Naive B cell (primary cell): Measurements from ENCODE around the gene RWDD2A. TPM values are rescaled to one million over a fixed set of nuclear protein-coding genes. Genes with fewer than 3 reads are reported as not detected.
"Not testable (repeated sequence)": the region's sequence is repeated elsewhere in the genome, so short reads cannot be mapped to it uniquely, and the experiment has no call there.

Source experiments
- ATAC-seq, 2 donors: fragments of 150-1000 bp; cut with Tn5 transposase; 2 replicates each; pipeline ENCODE4 v1.10.0; 2021; ENCODE audit warnings: low read depth in 2 of 2, mild to moderate bottlenecking in 2 of 2, moderate library complexity in 2 of 2
- DNase-seq: peaks from one replicate; pipeline ENCODE4 v3.0.0; 2022
- H3K27ac Mint-ChIP-seq, 6 donors: one replicate each; pipeline ENCODE4 v1.8.0; 2020 to 2022; ENCODE audit warnings: mild to moderate bottlenecking in 6 of 6, mixed read lengths in 6 of 6, moderate library complexity in 5 of 6, inconsistent platforms in 2 of 6
- H3K27me3 Mint-ChIP-seq, 3 donors: one replicate each; pipeline ENCODE4 v1.8.0; 2021 to 2022; ENCODE audit warnings: mixed read lengths in 3 of 3, mild to moderate bottlenecking in 1 of 3
- H3K36me3 Mint-ChIP-seq, 2 donors: one replicate each; pipeline ENCODE4 v1.8.0; 2020 to 2022; ENCODE audit warnings: mixed read lengths in 2 of 2, inconsistent platforms in 1 of 2, mild to moderate bottlenecking in 1 of 2
- H3K4me1 Mint-ChIP-seq, 3 donors: one replicate each; pipeline ENCODE4 v1.8.0; 2020 to 2022; ENCODE audit warnings: mixed read lengths in 3 of 3, inconsistent platforms in 1 of 3, mild to moderate bottlenecking in 1 of 3, moderate library complexity in 1 of 3
- H3K4me3 Mint-ChIP-seq, 8 donors: one replicate each; pipeline ENCODE4 v1.8.0; 2020 to 2022; ENCODE audit warnings: mild to moderate bottlenecking in 8 of 8, mixed read lengths in 8 of 8, moderate library complexity in 8 of 8, inconsistent platforms in 2 of 8
- H3K9me3 Mint-ChIP-seq, 7 donors: one replicate each; pipeline ENCODE4 v1.8.0; 2020 to 2022; ENCODE audit warnings: mixed read lengths in 7 of 7, mild to moderate bottlenecking in 5 of 7, inconsistent platforms in 2 of 7, moderate library complexity in 1 of 7
- polyA plus RNA-seq, 6 donors: library from polyadenylated mRNA; unstranded; fragments of 300-500 nt; fragmentation: Illumina TruSeq; gene quantifications; one replicate each; pipeline ENCODE4 v1.2.3, GENCODE V29; 2021; ENCODE audit warnings: low read depth in 6 of 6

The RWDD2A gene
- polyA plus RNA-seq, 6 donors from 2014 or later, result 1.9 to 4.1 (median 2.5) TPM

DNA sequence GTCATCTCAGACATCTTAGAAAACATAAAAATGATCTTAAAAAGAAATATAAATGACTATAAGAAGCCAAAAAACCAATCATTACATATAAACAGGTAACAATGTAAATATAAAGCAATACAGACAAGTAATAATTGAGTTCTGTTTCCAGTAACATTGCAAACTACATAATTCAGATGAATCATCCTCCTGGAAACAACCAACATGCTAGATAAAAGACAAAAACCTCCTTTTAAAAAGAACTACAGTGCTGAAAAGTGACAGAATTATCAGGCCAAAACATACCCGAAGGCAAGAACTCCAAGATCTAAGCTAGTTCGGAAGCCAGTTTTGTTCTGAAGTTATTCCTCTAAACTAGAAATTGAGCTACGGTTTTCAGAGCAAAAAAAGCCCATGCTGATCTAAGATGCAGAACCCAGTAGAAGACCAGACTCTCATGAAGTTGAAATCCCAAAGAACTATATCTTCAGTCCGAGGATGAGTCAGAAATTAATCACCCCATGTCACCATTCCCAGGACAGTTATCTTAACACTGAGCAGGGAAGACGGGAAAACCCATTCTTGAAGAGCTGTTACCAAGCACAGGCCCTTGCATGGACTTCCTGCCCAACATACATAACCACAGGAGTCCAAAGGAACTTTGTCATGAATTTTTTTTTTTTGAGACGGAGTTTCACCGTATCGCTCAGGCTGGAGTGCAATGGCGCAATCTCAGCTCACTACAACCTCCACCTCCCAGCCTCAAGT, 9.9 kb upstream of the RWDD2A start:
- Mint-ChIP-seq H3K36me3 (peaks cover 20 to 26% of the 10 kb centered on the region in 2 donors), H3K4me1 (peaks cover 0 to 5% (median 0%) of the 10 kb centered on the region in 3 donors), H3K4me3 (no peak overlapping the region), H3K27ac (no peak overlapping the region), H3K9me3 (no peaks in the 10 kb centered on the region), H3K27me3 (no peaks in the 10 kb centered on the region)
- ATAC-seq (no peak), DNase-seq (no peak)

DNA sequence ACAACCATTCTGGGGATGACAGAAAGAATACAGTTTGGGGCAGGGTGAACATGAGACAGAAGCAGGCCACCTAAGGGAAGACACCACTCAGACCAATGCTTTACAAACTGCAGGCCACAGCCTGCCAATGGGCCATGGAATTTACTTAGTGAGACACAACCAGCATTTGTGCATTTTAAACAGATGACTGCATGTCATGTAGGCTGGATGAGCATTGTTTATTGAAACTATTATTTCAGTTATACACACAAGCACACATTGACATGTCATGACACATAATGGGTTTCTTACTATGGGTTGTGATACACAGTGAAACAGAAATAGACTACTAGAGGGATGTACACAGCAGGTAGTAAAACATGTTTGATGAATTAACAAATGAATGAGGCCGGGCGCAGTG, 8.1 kb upstream of the RWDD2A start:
- Mint-ChIP-seq H3K4me1 (peaks cover 0 to 5% (median 0%) of the 10 kb centered on the region in 3 donors), H3K4me3 (peak overlapping the region in 1 of 8 donors; percentile 13), H3K27me3 (no peaks in the 10 kb centered on the region), H3K36me3 (peaks cover 20 to 29% of the 10 kb centered on the region in 2 donors), H3K9me3 (no peaks in the 10 kb centered on the region), H3K27ac (no peak overlapping the region)
- ATAC-seq, result no peak
- DNase-seq, result no peak

DNA sequence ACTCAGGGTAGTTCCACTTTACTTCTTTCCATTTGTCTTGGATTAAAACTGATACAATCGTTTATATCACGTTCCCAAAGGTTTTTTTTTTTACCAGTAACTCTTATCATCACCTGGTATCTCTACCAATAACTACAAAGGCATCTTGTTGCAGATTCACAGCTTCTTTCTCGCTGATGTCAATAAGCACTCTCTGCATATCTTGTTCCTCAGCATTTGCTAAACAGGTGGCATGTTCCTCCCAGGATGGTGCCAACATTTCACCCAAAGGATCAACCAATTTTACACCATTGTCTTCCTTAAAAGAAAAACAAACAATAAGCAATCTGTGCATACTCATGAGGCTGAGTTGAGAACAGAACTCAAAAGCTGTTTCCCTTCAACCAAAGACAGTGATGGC, 4.7 kb upstream of the RWDD2A start:
- Mint-ChIP-seq H3K27ac (peak overlapping the region in 1 of 6 donors; percentile 47), H3K27me3 (no peaks in the 10 kb centered on the region), H3K4me3 (no peak overlapping the region), H3K4me1 (peaks cover 4 to 18% (median 17%) of the 10 kb centered on the region in 3 donors), H3K36me3 (peaks cover 20 to 24% of the 10 kb centered on the region in 2 donors), H3K9me3 (no peaks in the 10 kb centered on the region)
- DNase-seq (no peak), ATAC-seq (no peak)

DNA sequence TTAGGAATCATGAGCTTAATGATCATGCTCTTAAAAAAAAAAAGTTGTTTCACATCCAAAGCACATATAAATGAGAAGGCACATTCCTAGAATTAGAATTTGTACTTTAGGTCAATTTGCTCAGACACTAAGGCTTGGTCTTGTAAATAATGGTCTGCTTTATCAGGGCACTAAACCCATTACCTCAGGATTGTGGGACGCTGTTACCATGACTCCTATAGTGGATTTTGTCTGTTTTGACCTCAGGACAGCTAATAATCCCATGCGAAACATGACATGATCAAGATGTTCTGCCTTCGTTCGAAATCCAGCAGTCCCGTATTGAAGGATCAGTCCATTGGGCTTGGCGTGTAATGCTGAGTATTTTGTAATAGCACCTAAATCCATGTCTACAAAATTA, 2.5 kb upstream of the RWDD2A start:
- no peak for DNase-seq
- H3K4me3 Mint-ChIP-seq, result peak overlapping the region in 1 of 8 donors; percentile 94
- peak overlapping the region in 1 of 6 donors; percentile 41 for H3K27ac Mint-ChIP-seq
- H3K4me1 Mint-ChIP-seq, result peaks cover 11 to 27% (median 23%) of the 10 kb centered on the region in 3 donors
- ATAC-seq, result no peak
- peaks cover 8 to 9% of the 10 kb centered on the region in 2 donors for H3K36me3 Mint-ChIP-seq
- no peaks in the 10 kb centered on the region for H3K9me3 Mint-ChIP-seq
- no peaks in the 10 kb centered on the region for H3K27me3 Mint-ChIP-seq

DNA sequence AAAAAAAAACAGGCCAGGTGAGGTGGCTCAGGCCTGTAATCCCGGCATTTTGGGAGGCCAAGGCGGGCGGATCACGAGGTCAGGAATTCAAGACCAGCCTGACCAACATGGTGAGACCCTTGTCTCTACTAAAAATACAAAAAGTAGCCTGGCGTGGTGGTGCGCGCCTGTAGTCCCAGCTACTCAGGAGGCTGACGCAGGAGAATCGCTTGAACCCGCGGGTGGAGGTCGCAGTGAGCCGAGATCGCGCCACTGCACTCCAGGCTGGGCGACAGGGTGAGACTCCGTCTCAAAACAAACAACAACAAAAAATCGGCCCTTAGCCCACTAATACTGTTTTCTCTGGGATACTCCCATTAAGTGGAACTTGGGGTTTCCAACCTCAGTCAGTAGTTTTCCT, 1.2 kb upstream of the RWDD2A start:
- not testable (repeated sequence) for H3K36me3 Mint-ChIP-seq, H3K9me3 Mint-ChIP-seq, DNase-seq, ATAC-seq, H3K27me3 Mint-ChIP-seq
- H3K4me3 Mint-ChIP-seq, result peak overlapping the region in 7 of 8 donors; percentile 62 to 99 (median 98)
- H3K4me1 Mint-ChIP-seq, result peaks cover 11 to 38% (median 27%) of the 10 kb centered on the region in 3 donors
- H3K27ac Mint-ChIP-seq, result peak overlapping the region in 2 of 6 donors; percentile 96 to 97

DNA sequence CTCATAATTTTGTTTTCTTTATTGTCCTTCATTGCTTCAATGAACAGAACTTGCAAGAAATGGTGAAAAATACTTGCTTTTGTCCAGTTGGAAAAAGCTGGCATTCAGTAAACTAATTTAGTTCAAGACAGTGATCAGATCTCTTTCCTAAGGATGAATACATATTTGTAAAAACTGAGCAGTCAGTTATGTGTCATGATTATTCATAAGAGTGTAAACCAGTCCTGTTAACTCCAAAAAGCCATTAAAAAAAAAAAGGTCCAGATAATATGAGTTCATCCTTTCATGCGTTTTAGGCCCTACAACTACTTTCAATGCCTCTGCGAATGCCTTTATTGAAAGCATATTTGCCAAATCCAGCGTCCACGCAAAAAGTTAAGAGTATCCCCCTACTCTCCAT, 701 bp upstream of the RWDD2A start:
- Mint-ChIP-seq H3K27me3 (no peaks in the 10 kb centered on the region), H3K4me1 (peaks cover 11 to 40% (median 27%) of the 10 kb centered on the region in 3 donors)

DNA sequence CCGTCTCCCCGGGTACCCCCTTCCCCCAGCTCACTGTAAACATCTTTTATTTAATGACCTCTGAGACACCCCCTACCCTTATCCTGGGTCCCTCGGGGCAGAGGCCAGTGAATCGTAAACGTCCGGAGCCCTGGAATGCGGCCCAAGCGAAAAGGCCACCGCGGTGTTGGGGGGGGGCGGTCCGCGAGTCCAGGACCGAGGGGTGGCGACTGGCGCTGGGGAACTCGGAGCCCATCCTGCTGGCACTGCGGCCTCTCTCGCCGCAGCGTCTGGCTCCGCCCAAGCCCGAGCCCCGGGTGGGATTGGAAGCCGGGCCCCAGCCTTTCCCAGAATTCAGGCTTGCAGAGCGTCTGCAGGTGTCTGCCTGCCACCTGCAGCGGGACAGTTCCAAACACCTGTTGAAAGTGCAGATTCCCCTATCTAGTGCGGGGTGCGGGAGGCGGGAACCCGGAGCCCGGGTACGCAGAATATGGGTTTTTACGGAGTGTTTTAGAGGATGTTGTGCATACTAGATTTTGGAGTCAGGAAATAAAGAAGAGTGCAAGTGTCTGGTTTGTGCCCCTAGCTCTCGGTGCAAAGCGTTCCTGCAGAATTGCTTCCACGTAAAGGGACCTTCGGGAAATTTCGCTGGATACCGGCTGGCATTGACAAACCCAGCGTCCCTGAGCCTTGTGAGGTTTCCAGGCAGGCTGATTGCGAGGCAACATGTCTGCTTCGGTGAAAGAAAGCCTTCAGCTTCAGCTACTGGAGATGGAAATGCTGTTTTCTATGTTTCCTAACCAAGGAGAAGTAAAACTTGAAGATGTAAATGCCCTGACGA, 800 bp downstream of the RWDD2A start:
- DNase-seq (peak; percentile 16), ATAC-seq (no peak)
- Mint-ChIP-seq H3K4me3 (peak overlapping the region; percentile 83 to 99 (median 98)), H3K36me3 (peaks cover 0 to 4% of the 10 kb centered on the region in 2 donors), H3K27me3 (no peaks in the 10 kb centered on the region), H3K4me1 (peaks cover 11 to 41% (median 27%) of the 10 kb centered on the region in 3 donors), H3K27ac (peak overlapping the region in 4 of 6 donors; percentile 3 to 75 (median 25)), H3K9me3 (peaks cover 0 to 3% (median 0%) of the 10 kb centered on the region in 7 donors)

More for the DNA sequence above, 701 bp upstream of the RWDD2A start:
- Mint-ChIP-seq H3K9me3 (peaks cover 0 to 3% (median 0%) of the 10 kb centered on the region in 7 donors), H3K4me3 (peak overlapping the region; percentile 94 to 99 (median 98)), H3K27ac (peak overlapping the region; percentile 96 to 99 (median 98)), H3K36me3 (peaks cover 0 to 4% of the 10 kb centered on the region in 2 donors)
- DNase-seq (no peak), ATAC-seq (no peak)

DNA sequence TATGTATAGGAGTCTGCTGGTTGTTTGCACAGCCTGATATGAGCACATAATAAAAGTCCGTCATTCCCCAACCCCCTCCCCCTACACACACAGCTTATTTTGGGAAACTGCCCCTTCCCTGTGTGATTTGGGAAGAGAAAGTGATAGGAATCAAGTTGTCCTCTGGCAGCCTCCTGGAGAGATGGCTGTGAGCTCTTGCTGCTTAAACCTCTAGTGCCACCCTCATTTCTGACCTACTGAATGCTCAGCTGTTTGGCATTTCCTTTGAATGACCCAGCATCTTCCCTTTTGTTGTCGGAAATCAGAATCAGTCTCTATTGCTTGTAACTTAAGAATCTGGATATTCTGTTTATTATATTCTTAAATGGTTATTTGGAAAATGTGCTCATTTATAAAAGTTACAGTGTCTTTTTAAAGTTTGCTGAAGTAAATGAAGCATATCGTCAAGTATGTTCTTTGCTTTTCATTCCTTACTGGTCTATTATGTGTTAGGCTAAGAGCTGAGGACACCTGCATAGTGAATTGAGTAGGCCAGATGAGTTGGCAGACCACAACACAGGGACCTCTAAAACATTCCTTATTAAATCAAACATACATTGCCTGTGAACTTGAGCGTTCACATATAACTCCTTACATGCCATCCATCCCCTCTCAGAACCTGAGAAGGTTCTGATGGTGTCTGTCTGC, 5.5 kb downstream of the RWDD2A start:
- ATAC-seq, result no peak
- Mint-ChIP-seq H3K27ac (peak overlapping the region in 1 of 6 donors; percentile 47), H3K9me3 (peaks cover 0 to 3% (median 0%) of the 10 kb centered on the region in 7 donors), H3K27me3 (no peaks in the 10 kb centered on the region), H3K36me3 (no peaks in the 10 kb centered on the region), H3K4me3 (no peak overlapping the region), H3K4me1 (peaks cover 8 to 23% (median 15%) of the 10 kb centered on the region in 3 donors)
- DNase-seq, result no peak

DNA sequence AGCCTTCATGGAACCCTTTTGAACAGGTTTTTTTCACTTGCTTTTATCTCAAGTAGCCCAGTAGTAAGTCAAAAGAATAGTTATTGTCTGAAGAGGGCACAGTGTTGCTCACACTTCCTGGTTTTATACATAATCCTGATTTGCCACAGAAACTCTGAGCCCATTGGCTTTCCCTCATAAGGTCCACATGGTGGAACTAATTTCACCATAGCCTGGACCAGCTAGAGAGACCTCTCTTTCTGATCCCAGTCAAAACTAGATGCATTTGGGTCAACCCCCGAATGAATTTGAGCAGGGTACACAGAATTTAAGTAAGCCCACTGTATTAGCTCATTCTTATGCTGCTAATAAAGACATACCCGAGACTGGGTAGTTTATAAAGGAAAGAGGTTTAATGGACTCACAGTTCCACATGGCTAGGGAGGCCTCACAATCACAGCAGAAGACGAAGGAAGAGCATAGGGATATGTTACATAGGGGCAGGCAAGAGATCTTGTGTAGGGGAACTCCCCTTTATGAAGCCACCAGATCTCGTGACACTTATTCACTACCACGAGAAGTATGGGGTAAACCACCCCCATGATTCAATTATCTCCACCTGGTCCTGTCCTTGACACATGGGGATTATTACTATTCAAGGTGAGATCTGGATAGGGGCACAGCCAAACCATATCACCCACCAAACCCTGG, 6.2 kb downstream of the RWDD2A start:
- H3K36me3 Mint-ChIP-seq, result no peaks in the 10 kb centered on the region
- peaks cover 2 to 19% (median 10%) of the 10 kb centered on the region in 3 donors for H3K4me1 Mint-ChIP-seq
- H3K4me3 Mint-ChIP-seq, result no peak overlapping the region
- peak; percentile 34 to 35 for ATAC-seq
- H3K27ac Mint-ChIP-seq, result peak overlapping the region in 1 of 6 donors; percentile 47
- no peak for DNase-seq
- no peaks in the 10 kb centered on the region for H3K27me3 Mint-ChIP-seq
- peaks cover 0 to 3% (median 0%) of the 10 kb centered on the region in 7 donors for H3K9me3 Mint-ChIP-seq

DNA sequence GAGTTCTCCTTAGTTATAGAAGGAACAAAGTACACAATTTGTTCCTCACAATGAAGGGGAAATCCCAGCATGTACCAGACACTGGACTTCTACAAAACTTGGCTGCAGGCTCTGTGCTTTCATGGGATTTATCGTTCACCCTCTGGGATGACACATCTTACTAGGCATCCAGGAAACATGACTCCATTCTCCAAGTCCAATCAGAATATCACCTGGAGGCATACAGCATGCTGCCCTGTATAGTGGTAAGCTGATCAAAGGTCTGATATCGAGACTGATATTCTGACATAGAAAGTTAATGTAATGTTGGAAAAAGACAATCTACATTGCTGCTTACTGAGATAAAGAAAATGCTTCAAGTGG, 6.7 kb downstream of the RWDD2A start:
- no peak overlapping the region for H3K27ac Mint-ChIP-seq
- H3K4me1 Mint-ChIP-seq, result peaks cover 0 to 14% (median 7%) of the 10 kb centered on the region in 3 donors
- H3K9me3 Mint-ChIP-seq, result peaks cover 0 to 3% (median 0%) of the 10 kb centered on the region in 7 donors
- DNase-seq (no peak), ATAC-seq (no peak)
- no peaks in the 10 kb centered on the region for H3K36me3 Mint-ChIP-seq
- H3K27me3 Mint-ChIP-seq, result no peaks in the 10 kb centered on the region
- H3K4me3 Mint-ChIP-seq, result no peak overlapping the region

DNA sequence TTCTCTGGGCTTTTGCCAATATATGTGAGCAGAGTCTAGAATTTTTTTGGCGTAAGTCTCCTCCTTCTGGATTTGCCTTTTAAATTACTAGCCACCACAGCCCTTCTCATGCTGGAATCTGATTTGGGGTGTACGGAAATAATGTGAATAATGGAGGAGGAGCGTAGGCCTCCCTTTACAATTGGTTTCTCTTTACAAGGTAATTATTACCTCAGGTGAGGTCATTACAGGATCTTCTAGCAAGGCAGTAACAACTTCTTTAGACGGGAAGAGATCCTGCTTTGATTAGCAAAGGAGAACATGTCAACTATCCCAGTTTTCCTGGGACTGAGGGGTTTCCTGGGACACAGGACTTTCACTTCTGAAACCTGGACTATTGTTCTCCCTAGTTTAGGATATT, 8.9 kb downstream of the RWDD2A start:
- Mint-ChIP-seq H3K27me3 (peaks cover 8 to 11% (median 10%) of the 10 kb centered on the region in 3 donors), H3K9me3 (peaks cover 0 to 2% (median 0%) of the 10 kb centered on the region in 7 donors), H3K36me3 (no peaks in the 10 kb centered on the region), H3K27ac (no peak overlapping the region), H3K4me3 (no peak overlapping the region), H3K4me1 (peaks cover 0 to 3% (median 0%) of the 10 kb centered on the region in 3 donors)
- ATAC-seq (no peak), DNase-seq (no peak)

DNA sequence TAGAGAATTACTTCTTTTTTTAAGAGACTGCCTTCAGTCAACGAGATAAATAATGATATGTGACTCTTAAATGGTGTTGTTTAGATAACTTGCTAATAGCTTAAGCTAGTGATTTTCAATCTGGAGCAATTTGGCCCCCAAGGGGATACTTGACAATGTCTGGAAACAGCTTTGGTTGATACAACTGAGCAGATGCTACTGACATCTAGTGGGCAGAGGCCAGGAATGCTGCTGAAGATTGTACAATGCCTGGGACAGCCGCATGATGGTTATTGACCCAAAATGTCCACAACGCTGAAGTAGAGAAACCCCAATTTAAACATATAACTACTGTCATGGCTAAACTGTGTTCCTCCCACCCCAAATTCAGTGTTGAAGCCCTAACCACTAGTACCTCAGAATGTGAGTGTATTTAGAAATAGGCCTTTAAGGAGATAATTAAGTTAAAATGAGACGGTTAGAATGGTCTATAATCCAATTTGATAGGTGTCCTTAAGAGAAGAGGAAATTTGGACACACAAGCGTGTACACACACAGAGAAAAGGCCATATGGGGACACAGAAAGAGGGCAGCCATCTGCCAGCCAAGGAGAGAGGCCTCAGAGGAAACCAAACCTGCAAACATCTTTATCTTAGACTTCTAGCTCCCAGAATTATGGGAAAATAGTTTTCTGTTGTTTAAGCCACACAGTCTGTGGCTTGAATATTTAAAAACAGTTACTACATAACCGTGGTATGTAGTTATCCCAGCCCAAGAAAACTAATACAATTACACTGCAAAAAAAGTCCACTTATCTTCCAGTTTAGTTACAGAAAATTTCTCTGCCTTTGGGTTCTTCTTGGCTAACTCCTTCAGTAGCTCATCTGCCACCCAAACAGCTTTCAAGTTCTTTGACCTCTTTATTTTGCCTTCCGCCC, 22.2 kb downstream of the RWDD2A start:
- H3K27me3 Mint-ChIP-seq, result peaks cover 23 to 28% (median 25%) of the 10 kb centered on the region in 3 donors
- H3K36me3 Mint-ChIP-seq, result no peaks in the 10 kb centered on the region
- H3K4me3 Mint-ChIP-seq, result no peak overlapping the region
- no peaks in the 10 kb centered on the region for H3K9me3 Mint-ChIP-seq
- ATAC-seq (peak; percentile 93 to 98), DNase-seq (peak; percentile 51)
- no peaks in the 10 kb centered on the region for H3K4me1 Mint-ChIP-seq
- peak overlapping the region in 1 of 6 donors; percentile 64 for H3K27ac Mint-ChIP-seq
